Measurements from ENCODE around the gene OSBPL7. TPM values are rescaled to one million over a fixed set of nuclear protein-coding genes. Genes with fewer than 3 reads are reported as not detected.

The OSBPL7 gene
- total and polyA plus RNA-seq, 9 donors: 6.1 to 18.0 (median 12.3) TPM

- no peaks in the 10 kb centered on the region for H3K4me1 ChIP-seq (ENCODE audit: insufficient read depth)
- intact Hi-C loops (cut with DNase I): no loop called here
- WGBS, 3 donors: 55 to 72% (median 62%) methylated on average over 7 of the region's 7 CpGs
- no peaks in the 10 kb centered on the region for H3K27me3 ChIP-seq
- H3K4me3 ChIP-seq: no peak overlapping the region
- no peaks in the 10 kb centered on the region for H3K9me3 ChIP-seq
- TF ChIP-seq POLR2A (IDR thresholded peaks at IDR 0.05) (no peak), CTCF (IDR thresholded peaks at IDR 0.05) (no peak)
- no peak overlapping the region for H3K27ac ChIP-seq
- H3K36me3 ChIP-seq: no peaks in the 10 kb centered on the region
- DNase-seq: no peak
These were observed 9.9 kb downstream of the OSBPL7 start for GRCh38 chr17:47811709-47812108.

GRCh38 chr17:47810901-47811635 is 10.5 kb downstream of the OSBPL7 start:
- intact Hi-C loops (cut with DNase I): no loop called here
- DNase-seq: peak in 1 of 5 donors; percentile 53

GRCh38 chr17:47810200-47810821 is 11.3 kb downstream of the OSBPL7 start:
- Histone ChIP-seq H3K4me3 (no peak overlapping the region), H3K27me3 (no peaks in the 10 kb centered on the region), H3K27ac (no peak overlapping the region), H3K9me3 (no peaks in the 10 kb centered on the region), H3K4me1 (ENCODE audit: insufficient read depth) (no peaks in the 10 kb centered on the region), H3K36me3 (no peaks in the 10 kb centered on the region)
- TF ChIP-seq EP300 (IDR thresholded peaks at IDR 0.05) (no peak), CTCF (IDR thresholded peaks at IDR 0.05) (no peak), POLR2A (IDR thresholded peaks at IDR 0.05) (no peak)
- intact Hi-C loops (cut with DNase I): no loop called here
- WGBS, 3 donors: 50 to 51% (median 51%) methylated on average over 10 of the region's 10 CpGs
- DNase-seq: peak in 2 of 5 donors; percentile 25 to 62

More at GRCh38 chr17:47810901-47811635, 10.5 kb downstream of the OSBPL7 start:
- Histone ChIP-seq H3K27ac (no peak overlapping the region), H3K4me1 (ENCODE audit: insufficient read depth) (no peaks in the 10 kb centered on the region), H3K4me3 (no peak overlapping the region), H3K36me3 (no peaks in the 10 kb centered on the region), H3K9me3 (no peaks in the 10 kb centered on the region), H3K27me3 (no peaks in the 10 kb centered on the region)
- 59 to 63% (median 61%) methylated on average over 9 of the region's 9 CpGs for WGBS, 3 donors
- TF ChIP-seq EP300 (IDR thresholded peaks at IDR 0.05) (no peak), POLR2A (IDR thresholded peaks at IDR 0.05) (no peak), CTCF (IDR thresholded peaks at IDR 0.05) (no peak)

GRCh38 chr17:47808830-47809480 is 12.6 kb downstream of the OSBPL7 start:
- no peaks in the 10 kb centered on the region for H3K9me3 ChIP-seq
- intact Hi-C loops (cut with DNase I): no loop called here
- H3K27ac ChIP-seq: no peak overlapping the region
- H3K36me3 ChIP-seq: no peaks in the 10 kb centered on the region
- WGBS, 3 donors: 92 to 94% (median 94%) methylated on average over 21 to 22 of the region's 22 CpGs
- DNase-seq: peak in 1 of 5 donors; percentile 24
- no peaks in the 10 kb centered on the region for H3K27me3 ChIP-seq
- no peak overlapping the region for H3K4me3 ChIP-seq
- no peaks in the 10 kb centered on the region for H3K4me1 ChIP-seq (ENCODE audit: insufficient read depth)
- TF ChIP-seq EP300 (IDR thresholded peaks at IDR 0.05) (no peak), POLR2A (IDR thresholded peaks at IDR 0.05) (no peak)
